NCI-H2227 (cell line): ENCODE data around the gene RETSAT.
"Not testable (repeated sequence)": the region's sequence is repeated elsewhere in the genome, so short reads cannot be mapped to it uniquely, and the experiment has no call there.

Experiments
- DNase-seq: peaks from one replicate; lab custom pipeline; 2025; ENCODE audit not compliant: unreplicated experiment; lab: John Stamatoyannopoulos, UW

RETSAT gene

DNA sequence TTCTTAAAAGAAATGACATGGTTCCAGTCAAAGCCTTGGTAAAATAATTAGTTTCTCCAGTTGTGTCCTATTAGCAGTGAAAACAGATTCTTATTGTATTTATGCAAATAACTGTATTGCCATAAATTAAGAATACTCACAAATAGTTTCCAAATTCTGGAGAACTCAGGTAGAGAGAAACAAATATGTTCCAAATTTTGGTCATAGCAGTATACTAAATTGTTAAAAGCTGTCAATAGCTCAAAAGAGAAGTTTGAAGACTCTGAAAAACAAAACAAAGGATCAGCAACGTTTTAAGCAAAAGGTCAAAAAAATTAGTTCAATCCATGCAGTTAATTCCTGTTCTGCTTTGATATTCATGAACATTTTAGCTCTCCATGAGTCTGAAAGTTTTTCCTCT, 25.7 kb upstream of the RETSAT start:
- DNase-seq = no peak

- no peak for DNase-seq
These were observed 23.9 kb upstream of the RETSAT start for GRCh38 chr2:85378257-85378656.

DNA sequence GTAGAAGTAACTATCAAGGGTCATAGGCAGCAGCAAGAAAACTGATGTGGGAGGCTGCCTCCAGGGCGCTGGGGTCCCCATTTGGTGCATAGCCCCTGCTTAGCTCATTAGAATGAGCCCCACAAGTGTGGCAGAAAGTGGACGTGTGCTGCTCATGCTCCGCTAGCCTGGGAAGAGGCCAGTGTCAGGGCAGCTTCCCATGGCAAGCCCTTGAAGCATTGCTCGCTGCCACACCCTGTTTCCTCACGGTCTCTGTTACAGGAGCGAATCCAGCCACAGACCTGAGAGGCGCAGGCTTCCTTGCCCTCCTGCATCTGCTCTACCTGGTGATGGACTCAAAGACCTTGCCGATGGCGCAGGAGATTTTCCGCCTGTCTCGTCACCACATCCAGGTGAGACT, 22.8 kb upstream of the RETSAT start:
- DNase-seq = no peak

DNA sequence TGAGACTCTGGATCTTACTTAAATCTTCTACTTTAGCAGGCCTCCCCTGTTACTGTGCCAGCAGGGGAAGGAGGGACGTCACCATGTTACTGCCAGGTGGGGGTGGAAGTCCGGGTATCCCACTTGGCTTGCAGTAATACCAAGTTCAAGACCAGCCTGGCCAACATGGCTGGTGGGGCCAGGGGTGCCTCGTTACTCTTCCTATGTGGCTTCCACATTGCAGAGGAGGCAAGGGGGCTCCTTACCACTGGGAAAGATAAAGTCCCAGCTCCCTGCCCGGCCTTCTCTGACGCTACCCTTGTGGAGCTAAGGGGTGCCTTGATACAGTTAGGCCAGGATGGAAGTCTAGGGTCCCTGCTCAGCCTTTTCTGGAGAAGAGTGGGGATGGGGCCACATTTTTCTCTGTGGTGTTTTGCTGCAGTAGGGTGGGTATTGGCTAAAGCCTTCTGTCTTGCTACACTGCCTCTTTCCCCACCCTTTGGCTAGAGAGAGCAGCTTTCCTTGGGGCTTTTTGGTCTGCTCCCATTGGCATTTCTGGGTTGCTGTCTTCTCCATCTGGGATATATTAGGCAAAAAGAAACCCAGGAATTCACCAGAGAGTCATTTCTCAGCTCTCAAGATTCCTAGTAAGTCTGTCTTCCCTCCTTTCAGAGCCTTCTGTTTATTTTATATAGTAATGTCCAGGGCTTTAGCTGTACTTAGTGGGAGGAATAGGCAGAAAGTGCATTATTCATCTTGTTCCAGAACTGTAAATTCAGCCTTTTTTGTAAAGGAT, 22.1 kb upstream of the RETSAT start:
- no peak for DNase-seq

- no peak for DNase-seq
These were observed 16.7 kb upstream of the RETSAT start for GRCh38 chr2:85371045-85371444.

GRCh38 chr2:85369500-85369899, 15.2 kb upstream of the RETSAT start:
- DNase-seq = no peak

GRCh38 chr2:85368921-85369320, 14.6 kb upstream of the RETSAT start:
- no peak for DNase-seq

- no peak for DNase-seq
These were observed 12.9 kb upstream of the RETSAT start for GRCh38 chr2:85367180-85367579.

DNA sequence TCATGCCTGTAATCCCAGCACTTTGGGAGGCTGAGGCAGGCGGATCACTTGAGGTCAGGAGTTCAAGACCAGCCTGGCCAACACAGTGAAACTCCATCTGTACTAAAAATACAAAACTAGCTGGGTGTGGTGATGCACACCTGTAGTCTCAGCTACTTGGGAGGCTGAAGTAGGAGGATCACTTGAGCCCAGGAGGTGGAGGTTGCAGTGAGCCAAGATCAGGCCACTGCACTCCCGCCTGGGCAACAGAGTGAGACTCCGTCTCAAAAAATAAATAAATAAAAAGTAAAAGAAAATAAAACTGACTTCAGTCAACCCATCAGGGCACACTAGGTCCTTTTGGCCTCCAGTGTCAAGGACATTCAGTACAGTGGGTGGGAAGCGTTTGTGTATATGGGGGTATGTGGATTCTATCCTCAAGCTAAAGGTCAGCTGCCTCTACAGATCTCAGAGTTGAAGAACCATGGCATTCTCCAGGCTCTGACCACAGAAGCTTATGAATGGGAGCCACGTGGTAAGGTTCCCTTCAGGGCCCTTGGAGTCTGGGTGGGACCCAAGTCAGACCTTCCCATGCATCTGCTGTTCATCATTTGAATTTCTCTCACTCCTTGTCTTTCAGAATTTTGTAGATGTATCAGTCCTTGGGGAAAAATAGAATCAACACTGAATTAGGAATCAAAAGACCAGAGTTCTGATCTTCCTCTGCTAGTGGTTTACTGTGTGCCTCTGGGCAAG, 8.5 kb upstream of the RETSAT start:
- DNase-seq = not testable (repeated sequence)

DNA sequence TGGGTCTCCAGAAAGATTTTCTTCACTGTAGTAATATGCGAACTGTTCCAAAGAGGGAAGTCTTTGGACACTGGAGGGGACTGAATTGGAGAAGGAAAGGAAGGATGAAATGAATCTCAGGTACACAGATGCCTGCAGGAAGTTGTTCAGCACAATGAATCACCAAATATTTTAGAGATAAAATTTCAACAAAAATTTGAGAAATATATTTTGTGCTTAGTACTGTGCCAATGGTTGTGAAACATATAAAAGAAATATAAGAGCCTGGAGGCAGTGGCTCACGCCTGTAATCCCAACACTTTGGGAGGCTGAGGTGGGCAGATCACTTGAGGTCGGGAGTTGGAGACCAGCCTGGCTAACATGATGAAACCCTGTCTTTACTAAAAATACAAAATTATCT, 3.4 kb upstream of the RETSAT start:
- DNase-seq = no peak

- DNase-seq = no peak
These were observed 1.9 kb upstream of the RETSAT start for GRCh38 chr2:85356186-85356585.

DNA sequence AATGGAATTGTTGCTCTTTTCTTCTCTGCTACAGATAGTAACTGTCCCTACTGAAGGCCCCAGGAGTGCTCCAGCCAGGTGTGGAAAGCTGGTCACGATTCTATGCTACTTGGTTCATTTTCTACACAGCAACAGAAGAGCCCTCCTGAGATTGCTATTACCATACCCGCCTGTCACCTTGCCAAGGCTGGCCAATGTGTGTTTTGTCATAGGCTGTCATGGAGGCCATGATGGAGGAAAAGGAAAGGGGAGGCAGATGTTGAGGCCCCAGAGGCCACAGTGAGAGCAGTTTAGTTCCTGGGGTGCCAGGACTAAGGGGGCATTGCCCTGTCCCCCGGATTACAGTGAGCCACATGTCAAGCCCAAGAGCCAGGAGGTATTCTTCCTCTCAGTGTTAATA, 1.2 kb upstream of the RETSAT start:
- DNase-seq = no peak

DNA sequence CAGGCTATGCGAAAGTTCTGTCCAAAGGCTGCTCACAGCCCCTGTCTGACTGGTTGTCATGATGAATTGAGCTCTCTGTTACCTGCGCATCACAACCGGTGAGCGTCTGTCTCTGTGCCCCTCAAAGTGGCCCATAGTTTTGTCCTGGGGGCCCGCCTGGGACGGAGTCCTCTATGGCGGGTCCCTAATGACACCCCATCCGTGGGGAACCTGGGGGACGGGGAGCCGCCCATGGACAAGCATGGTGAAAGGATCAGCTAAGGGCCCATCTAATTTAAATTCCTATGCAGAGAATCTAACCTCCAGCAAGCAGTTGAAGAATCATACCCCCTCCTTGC, 714 bp upstream of the RETSAT start:
- no peak for DNase-seq

DNA sequence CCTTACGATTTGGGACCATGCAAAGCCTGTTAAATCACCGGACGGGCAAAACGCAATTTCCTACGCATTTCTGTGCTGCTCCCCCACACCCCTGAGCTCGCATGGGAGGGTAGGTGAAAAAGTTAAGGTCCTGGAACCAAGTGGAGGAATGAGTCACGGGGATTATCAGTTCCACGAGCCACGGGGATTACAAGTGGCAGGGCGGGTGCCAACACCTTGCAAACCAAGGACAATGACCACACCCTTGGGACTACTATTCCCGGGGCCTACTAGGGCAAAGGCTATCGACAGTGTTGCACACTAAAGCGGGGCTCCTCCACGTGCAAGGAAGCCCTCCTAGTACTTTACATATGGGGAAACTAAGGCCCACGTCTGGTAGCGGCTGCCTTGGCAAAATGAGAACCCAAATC, 447 bp downstream of the RETSAT start:
- DNase-seq = no peak

GRCh38 chr2:85347599-85347998, 6.7 kb downstream of the RETSAT start:
- DNase-seq = no peak

DNA sequence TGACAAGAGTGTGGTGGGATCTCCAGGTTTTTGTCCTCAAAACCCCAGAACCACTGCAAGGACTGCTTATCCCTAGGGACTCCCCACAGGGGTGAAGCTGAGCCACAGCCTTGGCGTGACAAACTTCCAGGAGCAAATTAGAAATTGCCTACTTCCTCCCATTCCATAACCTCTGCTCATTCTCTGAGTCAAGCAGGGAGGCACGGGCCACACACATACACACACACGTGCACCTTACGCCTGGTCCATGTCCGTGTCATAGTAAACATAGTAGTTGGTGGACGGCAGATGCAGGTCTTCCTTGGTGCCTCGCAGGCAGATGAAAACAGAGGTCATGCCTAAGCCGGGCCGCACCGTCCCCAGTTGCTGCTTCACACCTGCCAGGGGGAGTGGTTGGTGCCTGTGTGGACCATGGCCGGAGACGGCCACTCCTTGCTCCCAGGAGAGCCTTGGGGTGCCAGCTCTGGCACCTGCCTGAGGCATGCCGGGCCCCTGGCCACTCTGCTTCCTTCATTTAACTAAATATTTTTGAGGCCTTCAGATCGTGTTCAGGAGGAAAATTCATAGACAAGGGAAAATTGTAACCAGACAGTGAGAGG, 9.9 kb downstream of the RETSAT start:
- DNase-seq = no peak

DNA sequence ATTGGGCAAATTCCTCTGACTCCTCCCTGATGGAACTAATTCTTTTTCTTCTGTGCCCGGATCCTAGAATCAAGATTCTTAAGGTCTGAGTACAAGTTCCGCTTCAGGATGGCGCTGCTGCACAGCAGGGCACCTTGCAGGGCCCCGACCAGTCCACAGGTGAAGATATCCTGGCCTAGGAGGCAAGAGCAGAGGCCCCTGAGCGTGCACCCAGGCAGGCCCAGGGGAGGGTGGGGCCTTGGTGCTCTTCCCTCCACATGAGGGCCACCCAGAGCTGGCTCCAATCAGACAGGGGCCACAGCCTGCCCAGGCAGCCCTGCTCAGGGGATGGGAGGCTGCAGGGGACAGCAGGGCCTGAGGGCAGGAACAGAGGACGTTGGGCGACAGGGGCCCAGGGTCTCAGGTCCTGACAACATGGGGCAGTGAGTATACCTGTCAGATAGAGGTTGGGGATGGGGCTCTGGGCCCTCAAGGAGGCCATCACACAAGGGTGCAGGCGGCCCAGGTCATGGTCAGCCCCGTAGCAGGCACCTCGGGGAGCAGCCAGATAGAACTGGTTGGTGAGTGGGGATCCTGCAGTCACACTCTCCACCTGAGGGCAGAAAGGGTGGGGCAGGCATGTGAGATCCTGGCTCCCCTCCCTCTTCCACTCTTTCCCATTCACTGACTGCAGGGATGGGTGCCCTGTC, 11.0 kb downstream of the RETSAT start:
- DNase-seq = not testable (repeated sequence)

- DNase-seq = no peak
These were observed 12.2 kb downstream of the RETSAT start for GRCh38 chr2:85342156-85342555.

DNA sequence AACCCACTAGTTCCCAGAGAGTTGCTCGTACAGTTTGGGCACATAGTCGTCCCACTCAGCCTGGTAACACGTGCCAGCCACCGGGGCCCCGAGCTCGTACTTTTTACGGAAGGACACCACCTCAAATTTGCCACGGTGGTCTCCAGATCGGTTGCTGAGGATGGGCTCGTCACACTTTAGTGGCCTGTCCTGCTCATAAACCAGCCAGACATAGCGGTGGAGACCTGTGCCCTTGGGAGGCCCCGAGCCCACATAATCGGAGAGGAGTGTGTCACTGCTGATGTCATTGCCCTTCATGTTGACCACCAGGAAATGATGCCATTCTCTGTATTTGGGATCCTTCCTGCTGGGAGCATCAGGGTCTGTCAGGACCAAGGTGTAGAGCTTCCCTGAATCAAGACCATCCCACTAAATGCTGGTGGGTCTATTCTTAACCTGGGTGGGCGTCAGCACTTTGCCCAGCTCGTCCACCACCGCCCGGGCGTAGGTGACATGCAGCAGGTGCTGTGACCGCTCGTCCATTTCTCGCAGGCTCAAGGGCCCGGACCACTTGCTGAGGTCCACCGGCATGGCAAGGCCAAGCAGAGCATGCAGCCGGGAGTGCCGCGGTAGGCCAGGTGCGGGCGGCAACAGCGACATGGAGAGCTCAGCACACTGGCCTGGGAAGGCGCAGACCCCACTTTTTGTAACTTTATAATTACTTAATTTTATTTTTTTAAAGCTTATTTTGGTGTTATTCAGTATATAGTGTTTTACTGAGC, 12.9 kb downstream of the RETSAT start:
- DNase-seq = no peak

DNA sequence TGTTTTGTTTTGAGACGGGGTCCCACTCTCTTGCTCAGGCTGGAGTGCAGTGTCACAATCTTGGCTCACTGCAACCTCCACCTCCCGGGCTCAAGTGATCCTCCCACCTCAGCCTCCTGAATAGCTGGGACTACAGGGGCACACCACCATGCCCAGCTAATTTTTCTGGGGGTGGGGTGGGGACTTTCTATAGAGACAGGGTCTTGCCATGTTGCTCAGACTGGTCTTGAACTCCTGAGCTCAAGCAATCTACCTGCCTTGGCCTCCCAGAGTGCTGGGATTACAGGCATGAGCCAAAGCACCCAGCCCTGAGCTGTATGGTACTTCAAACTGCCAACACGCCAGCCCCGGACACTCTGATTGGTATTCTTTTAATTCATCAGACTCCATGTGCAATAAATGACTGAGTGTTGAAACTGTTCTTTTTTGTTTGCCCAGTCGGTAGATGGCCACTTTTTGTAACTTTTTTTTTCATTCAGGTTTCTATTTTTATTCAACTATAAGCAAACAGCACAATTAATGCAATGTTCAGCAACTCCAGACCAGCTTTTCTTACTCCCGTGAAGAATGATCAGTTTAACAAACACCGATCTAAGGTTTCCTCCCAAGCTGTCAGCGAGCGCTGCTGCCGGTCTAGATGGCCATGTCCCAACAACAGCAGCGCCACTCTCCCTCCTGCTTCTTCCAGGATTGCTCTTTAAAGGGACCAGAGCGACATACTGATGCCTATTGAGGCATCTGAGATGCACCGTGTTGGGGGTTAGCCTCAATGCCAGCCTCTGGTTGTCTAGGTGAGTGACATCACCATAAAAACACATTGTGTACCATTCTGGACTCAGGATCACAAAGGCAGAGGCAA, 14.1 kb downstream of the RETSAT start:
- no peak for DNase-seq
